ENCODE data around the gene PDIA6. TPM values are rescaled to one million over a fixed set of nuclear protein-coding genes. Genes with fewer than 3 reads are reported as not detected.
"Not testable (repeated sequence)": the region's sequence is repeated elsewhere in the genome, so short reads cannot be mapped to it uniquely, and the experiment has no call there.

The PDIA6 gene
- total RNA-seq, 1 donor from 2014 or later: 109 TPM

- DNase-seq (no peak), ATAC-seq (ENCODE audit: low read depth) (no peak)
- Mint-ChIP-seq H3K27ac (no peak overlapping the region), H3K9me3 (no peaks in the 10 kb centered on the region), H3K4me3 (no peak overlapping the region), H3K27me3 (peaks cover 32% of the 10 kb centered on the region), H3K4me1 (no peaks in the 10 kb centered on the region), H3K36me3 (ENCODE audit: low read depth) (no peaks in the 10 kb centered on the region)
- CTCF ChIA-PET: no interaction called here
- POLR2A ChIA-PET: interaction anchor here (0.6 kb wide), 1 partner anchor 75 kb away, joined by 3 read pairs; no protein-coding TSS in a partner anchor
- intact Hi-C loops (cut with micrococcal nuclease): no loop called here
- no peak for TF ChIP-seq CTCF (IDR thresholded peaks at IDR 0.05)
Observed at GRCh38 chr2:10820978-10821695, 8.6 kb upstream of the PDIA6 start.

GRCh38 chr2:10820562-10820961 lies 8.0 kb upstream of the PDIA6 start:
- DNase-seq (no peak), ATAC-seq (ENCODE audit: low read depth) (no peak)
- H3K4me3 Mint-ChIP-seq: no peak overlapping the region
- peaks cover 27% of the 10 kb centered on the region for H3K27me3 Mint-ChIP-seq
- no peak overlapping the region for H3K27ac Mint-ChIP-seq
- POLR2A ChIA-PET: interaction anchor here (0.6 kb wide), 1 partner anchor 74 kb away, joined by 3 read pairs; no protein-coding TSS in a partner anchor
- TF ChIP-seq CTCF (IDR thresholded peaks at IDR 0.05): no peak
- no peaks in the 10 kb centered on the region for H3K9me3 Mint-ChIP-seq
- H3K36me3 Mint-ChIP-seq (ENCODE audit: low read depth): no peaks in the 10 kb centered on the region
- no peaks in the 10 kb centered on the region for H3K4me1 Mint-ChIP-seq
- intact Hi-C loops (cut with micrococcal nuclease): no loop called here
- CTCF ChIA-PET: no interaction called here

- Mint-ChIP-seq H3K27me3 (peaks cover 20% of the 10 kb centered on the region), H3K4me3 (no peak overlapping the region), H3K27ac (no peak overlapping the region), H3K9me3 (no peaks in the 10 kb centered on the region), H3K4me1 (no peaks in the 10 kb centered on the region), H3K36me3 (ENCODE audit: low read depth) (no peaks in the 10 kb centered on the region)
- ATAC-seq (ENCODE audit: low read depth): no peak
- ChIA-PET CTCF (no interaction called here), POLR2A (no interaction called here)
- intact Hi-C loops (cut with micrococcal nuclease): loop anchor here (10.0 kb wide), 3 partner anchors 515 to 865 kb away; partner anchors contain the start of genes E2F6 and HPCAL1
- no peak for DNase-seq
- TF ChIP-seq CTCF (IDR thresholded peaks at IDR 0.05): no peak
Observed at GRCh38 chr2:10819714-10820314, 7.2 kb upstream of the PDIA6 start.

- ChIA-PET CTCF (no interaction called here), POLR2A (no interaction called here)
- intact Hi-C loops (cut with micrococcal nuclease): loop anchor here (10.0 kb wide), 3 partner anchors 514 to 866 kb away; partner anchors contain the start of genes E2F6 and HPCAL1
- H3K4me1 Mint-ChIP-seq: no peaks in the 10 kb centered on the region
- DNase-seq: no peak
- H3K4me3 Mint-ChIP-seq: no peak overlapping the region
- H3K27ac Mint-ChIP-seq: no peak overlapping the region
- no peak for TF ChIP-seq CTCF (IDR thresholded peaks at IDR 0.05)
- H3K9me3 Mint-ChIP-seq: no peaks in the 10 kb centered on the region
- no peaks in the 10 kb centered on the region for H3K36me3 Mint-ChIP-seq (ENCODE audit: low read depth)
- ATAC-seq (ENCODE audit: low read depth): no peak
- H3K27me3 Mint-ChIP-seq: peaks cover 16% of the 10 kb centered on the region
Observed at GRCh38 chr2:10818984-10819383, 6.4 kb upstream of the PDIA6 start.

GRCh38 chr2:10818305-10818704 lies 5.7 kb upstream of the PDIA6 start:
- H3K4me1 Mint-ChIP-seq; ATAC-seq (ENCODE audit: low read depth); H3K4me3 Mint-ChIP-seq; H3K27ac Mint-ChIP-seq; CTCF ChIA-PET; DNase-seq; POLR2A ChIA-PET; H3K9me3 Mint-ChIP-seq; H3K36me3 Mint-ChIP-seq (ENCODE audit: low read depth): not testable (repeated sequence)
- H3K27me3 Mint-ChIP-seq: peaks cover 14% of the 10 kb centered on the region
- intact Hi-C loops (cut with micrococcal nuclease): loop anchor here (10.0 kb wide), 3 partner anchors 514 to 866 kb away; partner anchors contain the start of genes E2F6 and HPCAL1

Measured in activated B cell treated with CpG ODN at 0.5 μM for 24 hours (primary cell).